ENCODE data around the gene ADGRV1.

- TF ChIP-seq YY1 (IDR thresholded peaks at IDR 0.05; ENCODE audit: insufficient read depth, insufficient read length) (no peak), ZNF274 (IDR thresholded peaks at IDR 0.05; ENCODE audit: low read depth, low read length) (no peak)
Observed at GRCh38 chr5:91061946-91062562, 503.5 kb downstream of the ADGRV1 start.
